A673 (cell line): ENCODE data around the gene ID1. TPM values are rescaled to one million over a fixed set of nuclear protein-coding genes. Genes with fewer than 3 reads are reported as not detected.
A peak's percentile ranks its signal among the peaks of the same experiment; 100 is the strongest.

Source experiments
- Bru-seq: library from RNA; stranded (reverse); fragments of 400-500 nt; gene quantifications from one replicate; lab custom pipeline; 2021; lab: Mats Ljungman, UMichigan
- BruChase-seq, 2 experiments: library from RNA; stranded (reverse); fragments of 400-500 nt; gene quantifications; one replicate each; lab custom pipeline; 2021; lab: Mats Ljungman, UMichigan
- BruUV-seq: library from RNA; stranded (reverse); fragments of 400-500 nt; replicated peaks from 2 replicates; lab custom pipeline; 2021; lab: Mats Ljungman, UMichigan
- CTCF ChIA-PET: fragments of 300-600 bp; sonication (Branson Sonifier 250); formaldehyde crosslinking; loops from one replicate; lab custom pipeline; 2022; ENCODE audit warnings: antibody characterized with exemption; lab: Charles Lee
- POLR2A ChIA-PET: fragments of 300-600 bp; sonication (Branson Sonifier 250); formaldehyde crosslinking; loops from one replicate; lab custom pipeline; 2022; ENCODE audit warnings: antibody characterized with exemption; ENCODE audit not compliant: low non-redundant PET; lab: Charles Lee
- DNase-seq: peaks from one replicate; pipeline ENCODE4 v3.0.0-alpha.2; 2015; ENCODE audit warnings: low spot score
- H3K27ac ChIP-seq: fragments of 200-600 bp; sonication (generic); 2 replicates; pipeline ENCODE4 v1.5.1; 2016; ENCODE audit warnings: mixed run types, low read depth, mild to moderate bottlenecking, mixed read lengths, antibody characterized with exemption, low read length; ENCODE audit not compliant: poor library complexity, severe bottlenecking
- H3K27me3 ChIP-seq: fragments of 200-600 bp; sonication (generic); replicated peaks from 2 replicates; pipeline ENCODE4 v1.6.1; 2017; ENCODE audit warnings: mixed run types, low read depth, mild to moderate bottlenecking, mixed read lengths, antibody characterized with exemption, low read length; ENCODE audit not compliant: insufficient read depth, poor library complexity
- H3K36me3 ChIP-seq: fragments of 200-600 bp; sonication (generic); 2 replicates; pipeline ENCODE4 v1.6.1; 2016; ENCODE audit warnings: mixed run types, mild to moderate bottlenecking, mixed read lengths, antibody characterized with exemption, low read length; ENCODE audit not compliant: insufficient read depth, poor library complexity, severe bottlenecking
- H3K4me1 ChIP-seq: fragments of 200-600 bp; sonication (generic); 2 replicates; pipeline ENCODE4 v1.6.1; 2017; ENCODE audit warnings: mixed run types, mild to moderate bottlenecking, mixed read lengths, antibody characterized with exemption, low read length; ENCODE audit not compliant: insufficient read depth, poor library complexity, severe bottlenecking
- H3K4me3 ChIP-seq: fragments of 200-600 bp; sonication (generic); 2 replicates; pipeline ENCODE4 v1.5.1; 2016; ENCODE audit warnings: low read depth, mixed run types, mild to moderate bottlenecking, mixed read lengths, low read length; ENCODE audit not compliant: poor library complexity, severe bottlenecking
- H3K9me3 ChIP-seq: fragments of 200-600 bp; sonication (generic); 2 replicates; pipeline ENCODE4 v1.6.1; 2016; ENCODE audit warnings: mixed run types, low read depth, mild to moderate bottlenecking, mixed read lengths, antibody characterized with exemption, low read length; ENCODE audit not compliant: poor library complexity, severe bottlenecking
- EZH2 ChIP-seq: fragments of 200-600 bp; sonication (generic); IDR thresholded peaks from 2 replicates; pipeline ENCODE4 v1.6.1; 2017; ENCODE audit warnings: borderline replicate concordance, low read depth, mild to moderate bottlenecking, mixed read lengths, antibody characterized with exemption, low read length; ENCODE audit not compliant: poor library complexity, severe bottlenecking
- intact Hi-C: fragments of 100-400 bp; cut with micrococcal nuclease; formaldehyde crosslinking; loops from one replicate; pipeline ENCODE4 v1.10.0; 2022; ENCODE audit not compliant: unreplicated experiment
- long read RNA-seq: library from polyadenylated mRNA; stranded (forward); transcript quantifications from one replicate; pipeline ENCODE4 v2.0.0, GENCODE V29; 2022
- total RNA-seq: library from RNA; stranded (reverse); gene quantifications from 2 replicates; pipeline ENCODE4 v1.2.3, GENCODE V29; 2021
- TF ChIP-seq, protein P1 (sequence below): fragments of 300-800, 200-600 bp; sonication (generic); conservative IDR thresholded peaks from 2 replicates; pipeline ENCODE4 v1.5.1; 2017; ENCODE audit warnings: low read depth, mild to moderate bottlenecking, antibody characterized with exemption, low read length, moderate library complexity, mixed read lengths

The ID1 gene, protein sequence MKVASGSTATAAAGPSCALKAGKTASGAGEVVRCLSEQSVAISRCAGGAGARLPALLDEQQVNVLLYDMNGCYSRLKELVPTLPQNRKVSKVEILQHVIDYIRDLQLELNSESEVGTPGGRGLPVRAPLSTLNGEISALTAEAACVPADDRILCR
- total RNA-seq (24.6 and 39.3 TPM in 2 replicates), Bru-seq, nascent RNA (percentile 87 among the genes with signal in this experiment), BruChase-seq, experiment 1, labeled RNA remaining after a 2-hour chase (percentile 75 among the genes with signal in this experiment), BruChase-seq, experiment 2, labeled RNA remaining after a 6-hour chase (percentile 64 among the genes with signal in this experiment)
- long read RNA-seq, transcript ID1-202 (2 exons, 994 nt): major isoform, 15 of 19 reads
- long read RNA-seq, partial matches to known transcripts: 0 of 19 reads
- long read RNA-seq, other reads (novel, unspliced or antisense): 0 of 19 reads

- intact Hi-C loops: loop anchor here (5.0 kb wide), 1 partner anchor 143 kb away; no protein-coding TSS in a partner anchor
- ChIA-PET CTCF (interaction anchor here (0.6 to 1.7 kb wide), 5 partner anchors 8 to 43 kb away, joined by 3 to 15 read pairs (median 6); no protein-coding TSS in a partner anchor), POLR2A (interaction anchor here (0.6 to 3.1 kb wide), 3 partner anchors 31 to 432 kb away, joined by 3 to 23 read pairs (median 15); no protein-coding TSS in a partner anchor)
- Histone ChIP-seq H3K9me3 (no peaks in the 10 kb centered on the region), H3K27ac (peak within 1 kb of the TSS; percentile 96), H3K27me3 (no peaks in the 10 kb centered on the region), H3K36me3 (no peaks in the 10 kb centered on the region), H3K4me3 (peak within 1 kb of the TSS; percentile 73), H3K4me1 (peaks cover 27% of the 10 kb centered on the region)
- TSS peak; percentile 96 for BruUV-seq
- TF ChIP-seq, protein P1, sequence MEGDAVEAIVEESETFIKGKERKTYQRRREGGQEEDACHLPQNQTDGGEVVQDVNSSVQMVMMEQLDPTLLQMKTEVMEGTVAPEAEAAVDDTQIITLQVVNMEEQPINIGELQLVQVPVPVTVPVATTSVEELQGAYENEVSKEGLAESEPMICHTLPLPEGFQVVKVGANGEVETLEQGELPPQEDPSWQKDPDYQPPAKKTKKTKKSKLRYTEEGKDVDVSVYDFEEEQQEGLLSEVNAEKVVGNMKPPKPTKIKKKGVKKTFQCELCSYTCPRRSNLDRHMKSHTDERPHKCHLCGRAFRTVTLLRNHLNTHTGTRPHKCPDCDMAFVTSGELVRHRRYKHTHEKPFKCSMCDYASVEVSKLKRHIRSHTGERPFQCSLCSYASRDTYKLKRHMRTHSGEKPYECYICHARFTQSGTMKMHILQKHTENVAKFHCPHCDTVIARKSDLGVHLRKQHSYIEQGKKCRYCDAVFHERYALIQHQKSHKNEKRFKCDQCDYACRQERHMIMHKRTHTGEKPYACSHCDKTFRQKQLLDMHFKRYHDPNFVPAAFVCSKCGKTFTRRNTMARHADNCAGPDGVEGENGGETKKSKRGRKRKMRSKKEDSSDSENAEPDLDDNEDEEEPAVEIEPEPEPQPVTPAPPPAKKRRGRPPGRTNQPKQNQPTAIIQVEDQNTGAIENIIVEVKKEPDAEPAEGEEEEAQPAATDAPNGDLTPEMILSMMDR: no peak
- TF ChIP-seq EZH2: no peak
- DNase-seq: peak; percentile 98
Observed at GRCh38 chr20:31605031-31605901, at the start of gene ID1. Gene ID1, plus strand, starts transcription at chr20:31605289. Its CDS starts 99 bp downstream, at chr20:31605388.

DNA sequence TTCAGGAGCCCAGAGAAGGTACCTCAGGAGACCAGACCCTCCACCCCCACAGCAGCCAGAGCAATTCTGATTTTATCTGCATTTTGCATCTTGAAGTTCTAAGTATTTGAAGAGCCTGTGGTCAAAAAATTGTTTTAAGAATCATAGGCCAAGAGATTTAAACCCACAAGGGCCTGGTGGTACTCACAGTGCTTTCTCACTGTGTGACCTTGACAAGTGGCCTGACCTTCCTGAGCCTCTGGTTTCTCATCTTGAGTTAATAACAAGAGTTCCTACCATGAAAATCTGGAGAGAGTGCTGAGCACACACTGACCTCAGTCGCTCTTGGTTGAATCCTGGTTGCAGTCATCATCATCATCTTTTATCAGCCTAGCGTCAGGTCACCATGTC, 45.4 kb upstream of the ID1 start:
- Histone ChIP-seq H3K4me1 (peaks cover 6% of the 10 kb centered on the region), H3K4me3 (no peak overlapping the region), H3K27ac (peak overlapping the region; percentile 61), H3K27me3 (no peaks in the 10 kb centered on the region), H3K9me3 (no peaks in the 10 kb centered on the region), H3K36me3 (peaks cover 44% of the 10 kb centered on the region)
- TF ChIP-seq EZH2: no peak
- TF ChIP-seq, protein P1: no peak
- POLR2A ChIA-PET: no interaction called here
- BruUV-seq: no TSS peak
- intact Hi-C loops: loop anchor here (1.0 kb wide), 1 partner anchor 53 kb away; no protein-coding TSS in a partner anchor
- no peak for DNase-seq
- CTCF ChIA-PET: interaction anchor here (0.6 to 6.3 kb wide), 7 partner anchors 10 to 56 kb away, joined by 3 to 147 read pairs (median 4); no protein-coding TSS in a partner anchor
